HAP-1 (cell line): ENCODE measurements around the gene NOSIP.
A peak's percentile ranks its signal among the peaks of the same experiment; 100 is the strongest.

Source experiments
- DNase-seq, 2 experiments: peaks; one replicate each; pipeline ENCODE4 v3.0.0-alpha.2; 2016 to 2020; ENCODE audit warnings: low spot score in 2 of 2
- H3K27me3 ChIP-seq: fragments of 250-450 bp; sonication (Bioruptor Pico); 2 replicates; pipeline ENCODE4 v1.5.1; 2020; ENCODE audit warnings: low read depth, mild to moderate bottlenecking, moderate library complexity
- H3K36me3 ChIP-seq: fragments of 250-450 bp; sonication (Bioruptor Pico); replicated peaks from 2 replicates; pipeline ENCODE4 v1.5.1; 2020; ENCODE audit warnings: mild to moderate bottlenecking
- H3K4me1 ChIP-seq: fragments of 250-450 bp; sonication (Bioruptor Pico); 2 replicates; pipeline ENCODE4 v1.5.1; 2020; ENCODE audit warnings: mild to moderate bottlenecking
- H3K4me3 ChIP-seq: fragments of 250-450 bp; sonication (Bioruptor Pico); 2 replicates; pipeline ENCODE4 v1.5.1; 2020; ENCODE audit warnings: mild to moderate bottlenecking, moderate library complexity
- H3K9me3 ChIP-seq: fragments of 250-450 bp; sonication (Bioruptor Pico); 2 replicates; pipeline ENCODE4 v1.5.1; 2020; ENCODE audit warnings: mild to moderate bottlenecking, moderate library complexity
- in situ Hi-C: fragments of 300-500 bp; cut with MboI; formaldehyde crosslinking; loops from 3 replicates; pipeline ENCODE4 v1.14.3; 2020; ENCODE audit warnings: low sequenced_read_pairs, inconsistent platforms, mixed read lengths

Gene NOSIP

GRCh38 chr19:49539192-49539952, 41.0 kb downstream of the NOSIP start:
- Histone ChIP-seq H3K36me3 (no peaks in the 10 kb centered on the region), H3K4me1 (peaks cover 1% of the 10 kb centered on the region)
- no peak for DNase-seq

GRCh38 chr19:49538643-49539042, 41.7 kb downstream of the NOSIP start:
- Histone ChIP-seq H3K9me3 (no peaks in the 10 kb centered on the region), H3K27me3 (no peaks in the 10 kb centered on the region), H3K4me1 (peaks cover 3% of the 10 kb centered on the region), H3K4me3 (no peak overlapping the region), H3K36me3 (no peaks in the 10 kb centered on the region)
- in situ Hi-C loops: no loop called here
- no peak for DNase-seq

More at GRCh38 chr19:49539192-49539952, 41.0 kb downstream of the NOSIP start:
- Histone ChIP-seq H3K27me3 (no peaks in the 10 kb centered on the region), H3K4me3 (no peak overlapping the region), H3K9me3 (no peaks in the 10 kb centered on the region)
- in situ Hi-C loops: no loop called here

- Histone ChIP-seq H3K27me3 (no peaks in the 10 kb centered on the region), H3K4me3 (no peak overlapping the region), H3K9me3 (no peaks in the 10 kb centered on the region), H3K4me1 (peaks cover 8% of the 10 kb centered on the region), H3K36me3 (no peaks in the 10 kb centered on the region)
- no peak for DNase-seq
- in situ Hi-C loops: no loop called here
Measured at GRCh38 chr19:49536921-49537462, 43.4 kb downstream of the NOSIP start.

GRCh38 chr19:49534632-49535385, 45.5 kb downstream of the NOSIP start:
- Histone ChIP-seq H3K27me3 (no peaks in the 10 kb centered on the region), H3K4me3 (peak overlapping the region; percentile 41), H3K36me3 (no peaks in the 10 kb centered on the region), H3K9me3 (no peaks in the 10 kb centered on the region), H3K4me1 (peaks cover 8% of the 10 kb centered on the region)
- in situ Hi-C loops: no loop called here
- no peak for DNase-seq

- DNase-seq: peak; percentile 74 to 88
- in situ Hi-C loops: no loop called here
- H3K27me3 ChIP-seq: no peaks in the 10 kb centered on the region
- H3K4me1 ChIP-seq: peaks cover 8% of the 10 kb centered on the region
- H3K4me3 ChIP-seq: peak overlapping the region; percentile 41
- no peaks in the 10 kb centered on the region for H3K36me3 ChIP-seq
- H3K9me3 ChIP-seq: no peaks in the 10 kb centered on the region
Measured at GRCh38 chr19:49533551-49534488, 46.5 kb downstream of the NOSIP start.

- Histone ChIP-seq H3K4me3 (no peak overlapping the region), H3K9me3 (no peaks in the 10 kb centered on the region), H3K4me1 (peaks cover 16% of the 10 kb centered on the region), H3K36me3 (no peaks in the 10 kb centered on the region), H3K27me3 (no peaks in the 10 kb centered on the region)
- in situ Hi-C loops: no loop called here
- DNase-seq: no peak
Measured at GRCh38 chr19:49530708-49531107, 49.6 kb downstream of the NOSIP start.

- Histone ChIP-seq H3K9me3 (no peaks in the 10 kb centered on the region), H3K27me3 (no peaks in the 10 kb centered on the region), H3K4me3 (peak overlapping the region; percentile 32), H3K36me3 (no peaks in the 10 kb centered on the region), H3K4me1 (peaks cover 11% of the 10 kb centered on the region; the same call in 1 of the 2 replicates)
- in situ Hi-C loops: no loop called here
- peak in 1 of 2 experiments; percentile 22 for DNase-seq
Measured at GRCh38 chr19:49528211-49528771, 52.1 kb downstream of the NOSIP start.

GRCh38 chr19:49524812-49525455, 55.4 kb downstream of the NOSIP start:
- peaks cover 8% of the 10 kb centered on the region; the same call in 1 of the 2 replicates for H3K4me1 ChIP-seq
- no peaks in the 10 kb centered on the region for H3K9me3 ChIP-seq
- H3K27me3 ChIP-seq: no peaks in the 10 kb centered on the region
- no peaks in the 10 kb centered on the region for H3K36me3 ChIP-seq
- no peak for DNase-seq
- no peak overlapping the region for H3K4me3 ChIP-seq
- in situ Hi-C loops: no loop called here

- Histone ChIP-seq H3K4me3 (no peak overlapping the region), H3K4me1 (no peaks in the 10 kb centered on the region), H3K36me3 (no peaks in the 10 kb centered on the region), H3K27me3 (no peaks in the 10 kb centered on the region), H3K9me3 (no peaks in the 10 kb centered on the region)
- in situ Hi-C loops: no loop called here
- DNase-seq: no peak
Measured at GRCh38 chr19:49520705-49521319, 59.5 kb downstream of the NOSIP start.

GRCh38 chr19:49518033-49518432, 62.3 kb downstream of the NOSIP start:
- H3K4me1 ChIP-seq: no peaks in the 10 kb centered on the region
- H3K4me3 ChIP-seq: no peak overlapping the region
- DNase-seq: no peak
- H3K27me3 ChIP-seq: no peaks in the 10 kb centered on the region
- in situ Hi-C loops: no loop called here
- H3K36me3 ChIP-seq: no peaks in the 10 kb centered on the region
- no peaks in the 10 kb centered on the region for H3K9me3 ChIP-seq

- Histone ChIP-seq H3K36me3 (no peaks in the 10 kb centered on the region), H3K9me3 (no peaks in the 10 kb centered on the region), H3K4me1 (no peaks in the 10 kb centered on the region), H3K27me3 (no peaks in the 10 kb centered on the region), H3K4me3 (no peak overlapping the region)
- in situ Hi-C loops: no loop called here
- DNase-seq: no peak
Measured at GRCh38 chr19:49515767-49516166, 64.6 kb downstream of the NOSIP start.

- in situ Hi-C loops: no loop called here
- H3K27me3 ChIP-seq: no peaks in the 10 kb centered on the region
- no peaks in the 10 kb centered on the region for H3K36me3 ChIP-seq
- no peak overlapping the region for H3K4me3 ChIP-seq
- no peaks in the 10 kb centered on the region for H3K4me1 ChIP-seq
- H3K9me3 ChIP-seq: no peaks in the 10 kb centered on the region
- DNase-seq: no peak
Measured at GRCh38 chr19:49514151-49514550, 66.2 kb downstream of the NOSIP start.
